DMS 273 (cell line): Measurements from ENCODE around the gene TCEA2.

Experiments
- DNase-seq: peaks from one replicate; lab custom pipeline; 2025; ENCODE audit not compliant: unreplicated experiment; lab: John Stamatoyannopoulos, UW

TCEA2 gene

DNA sequence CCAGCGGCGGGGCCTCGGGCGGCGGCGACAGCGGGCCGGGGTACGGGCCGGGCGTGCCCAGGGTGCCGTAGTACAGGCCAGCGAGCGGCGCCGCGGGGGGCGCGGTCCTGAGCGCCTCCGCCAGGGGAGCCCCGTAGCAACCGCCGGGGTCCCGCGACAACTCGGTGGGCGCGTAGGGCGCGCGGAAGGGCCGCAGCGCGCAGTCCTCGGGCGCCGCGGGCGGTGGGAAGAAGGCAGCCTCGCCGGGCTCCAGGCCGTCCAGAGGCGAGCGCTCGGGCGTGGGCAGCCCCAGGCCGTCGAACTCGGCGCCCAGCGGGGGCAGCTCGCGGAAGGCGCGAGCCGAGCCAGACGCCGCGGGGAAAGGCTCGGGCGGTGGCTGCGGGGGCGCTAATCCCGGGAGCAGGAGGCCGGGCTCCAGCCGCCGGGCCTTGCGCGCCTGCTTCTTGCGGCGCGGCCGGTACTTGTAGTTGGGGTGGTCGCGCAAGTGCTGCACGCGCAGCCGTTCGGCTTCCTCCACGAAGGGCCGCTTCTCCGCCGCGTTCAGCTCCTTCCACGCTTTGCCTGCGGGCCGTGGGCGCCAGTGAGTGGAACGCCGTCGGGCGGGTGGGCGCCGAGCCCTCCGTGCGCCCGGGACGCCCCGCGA lies 14.5 kb upstream of the TCEA2 start:
- no peak for DNase-seq

DNA sequence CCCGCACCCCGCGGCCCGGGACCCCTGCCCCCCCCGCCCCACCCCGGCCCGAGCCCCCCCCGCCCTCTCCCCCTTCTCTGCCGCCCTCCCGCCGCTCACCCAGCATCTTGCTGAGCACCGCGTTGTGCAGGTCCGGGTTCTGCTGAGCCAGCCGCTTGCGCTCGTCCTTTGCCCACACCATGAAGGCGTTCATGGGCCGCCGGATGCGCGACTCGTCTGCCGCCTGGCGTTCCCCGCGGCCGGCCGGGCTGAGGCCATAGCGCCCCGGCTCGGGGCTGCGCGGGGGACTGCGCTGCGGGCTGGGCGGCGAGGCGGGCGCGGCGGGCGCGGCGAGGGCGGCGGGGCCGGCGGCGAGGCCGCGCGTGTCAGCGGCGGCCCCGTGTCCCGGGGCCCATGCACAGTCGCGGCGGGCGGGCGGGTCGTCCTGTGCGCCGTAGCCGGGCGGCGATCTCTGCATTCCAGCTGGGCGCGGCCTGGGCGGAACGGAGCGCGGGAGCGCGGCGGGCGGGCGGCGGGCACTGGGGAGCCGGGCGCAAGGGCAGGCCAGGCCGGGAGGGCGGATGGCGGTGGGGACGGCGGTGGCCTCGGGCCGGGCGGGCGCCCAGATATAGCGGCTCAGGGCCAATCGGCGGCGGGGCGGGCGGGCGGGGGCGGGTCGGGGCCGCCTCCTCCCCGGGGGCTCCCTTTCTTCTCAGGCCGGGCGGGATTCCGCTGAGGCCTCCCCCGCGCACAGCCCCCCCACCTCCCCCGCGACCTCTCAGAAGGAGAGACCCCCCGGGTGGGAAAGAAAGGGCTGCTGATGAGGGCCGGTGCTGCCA lies 13.7 kb upstream of the TCEA2 start, which contains the start of gene SOX18:
TSS of gene SOX18 (minus strand) at position 580 of the 818 bp plus-strand sequence. CDS start at position 457, 123 bp downstream.
- peak; percentile 79 for DNase-seq

DNA sequence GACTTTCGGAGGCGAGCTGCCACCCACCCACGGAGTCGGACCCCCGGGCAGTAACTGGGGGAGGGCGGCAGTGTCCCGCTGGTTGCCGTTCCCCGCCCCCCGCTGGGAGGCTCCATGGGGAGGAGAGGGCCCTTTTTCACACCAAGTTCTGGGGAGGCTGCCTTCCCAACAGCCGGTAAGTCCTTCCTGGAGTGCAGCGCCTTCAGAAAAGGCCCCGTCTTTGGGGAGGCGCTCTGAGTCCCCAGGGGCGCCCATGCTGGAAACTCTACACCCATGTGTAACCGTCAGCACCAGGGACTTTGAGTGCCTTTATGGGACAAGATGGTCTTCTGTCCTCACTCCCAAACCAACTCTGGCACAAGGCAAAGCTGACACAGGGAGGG lies 13.1 kb upstream of the TCEA2 start:
- peak; percentile 61 for DNase-seq

DNA sequence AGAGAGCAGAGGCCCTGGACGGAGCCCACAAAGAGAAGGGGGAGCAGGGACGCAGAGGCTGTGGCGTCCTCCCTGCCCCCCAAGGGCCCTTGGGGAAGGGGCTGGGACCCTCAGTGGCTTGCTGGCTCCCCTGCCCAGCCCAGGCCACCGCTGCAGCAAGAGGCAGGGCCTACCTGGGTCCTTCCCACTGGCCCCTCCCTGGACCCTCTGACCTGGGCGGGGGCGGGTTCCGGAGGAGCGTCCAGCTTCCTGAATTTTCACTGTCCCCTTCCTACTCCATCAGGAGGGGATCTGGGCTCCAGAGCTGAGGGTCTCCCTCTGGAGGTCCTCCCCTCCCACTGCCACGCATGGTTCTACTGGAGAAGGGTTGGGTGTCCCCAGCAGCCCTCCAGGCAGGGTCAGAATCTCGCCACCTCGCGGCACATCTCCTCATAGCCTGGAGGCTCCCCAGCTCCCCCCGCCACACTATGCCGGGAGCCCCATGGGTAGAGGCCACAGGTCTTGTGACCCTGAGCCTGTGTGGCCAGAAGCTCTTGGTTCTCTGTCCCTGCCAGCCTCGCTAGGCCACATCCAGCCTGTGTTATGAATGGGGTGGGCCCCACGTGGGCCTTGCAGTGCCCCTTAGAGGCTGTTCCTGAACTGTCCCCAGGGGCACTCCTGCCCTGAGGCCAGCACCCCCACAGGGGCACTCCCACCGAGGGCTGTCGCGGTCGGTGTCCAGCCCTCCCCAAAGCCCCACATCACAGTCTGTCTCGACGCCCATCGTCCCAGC lies 12.6 kb upstream of the TCEA2 start:
- DNase-seq = no peak

DNA sequence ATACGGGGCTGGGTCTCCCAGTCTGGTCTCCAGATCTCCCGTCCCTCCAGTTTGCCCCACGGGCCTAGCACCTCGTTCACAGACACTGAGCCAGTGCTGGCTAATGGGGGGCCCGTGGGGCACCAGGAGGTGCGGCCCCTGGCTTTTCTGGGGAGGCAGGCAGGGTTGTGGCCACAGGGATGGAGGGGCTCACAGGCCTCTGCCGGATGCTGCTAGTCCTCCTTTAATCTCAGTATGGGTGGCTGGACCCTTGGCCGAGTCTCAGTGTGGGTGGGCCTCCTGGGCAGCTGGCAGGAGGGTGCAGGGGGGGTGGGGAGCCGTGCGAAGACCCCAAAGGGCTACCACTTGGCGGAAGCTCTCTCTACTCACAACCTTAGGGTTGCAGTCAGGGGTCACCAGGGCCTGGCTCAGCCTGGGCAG lies 12.0 kb upstream of the TCEA2 start:
- no peak for DNase-seq

DNA sequence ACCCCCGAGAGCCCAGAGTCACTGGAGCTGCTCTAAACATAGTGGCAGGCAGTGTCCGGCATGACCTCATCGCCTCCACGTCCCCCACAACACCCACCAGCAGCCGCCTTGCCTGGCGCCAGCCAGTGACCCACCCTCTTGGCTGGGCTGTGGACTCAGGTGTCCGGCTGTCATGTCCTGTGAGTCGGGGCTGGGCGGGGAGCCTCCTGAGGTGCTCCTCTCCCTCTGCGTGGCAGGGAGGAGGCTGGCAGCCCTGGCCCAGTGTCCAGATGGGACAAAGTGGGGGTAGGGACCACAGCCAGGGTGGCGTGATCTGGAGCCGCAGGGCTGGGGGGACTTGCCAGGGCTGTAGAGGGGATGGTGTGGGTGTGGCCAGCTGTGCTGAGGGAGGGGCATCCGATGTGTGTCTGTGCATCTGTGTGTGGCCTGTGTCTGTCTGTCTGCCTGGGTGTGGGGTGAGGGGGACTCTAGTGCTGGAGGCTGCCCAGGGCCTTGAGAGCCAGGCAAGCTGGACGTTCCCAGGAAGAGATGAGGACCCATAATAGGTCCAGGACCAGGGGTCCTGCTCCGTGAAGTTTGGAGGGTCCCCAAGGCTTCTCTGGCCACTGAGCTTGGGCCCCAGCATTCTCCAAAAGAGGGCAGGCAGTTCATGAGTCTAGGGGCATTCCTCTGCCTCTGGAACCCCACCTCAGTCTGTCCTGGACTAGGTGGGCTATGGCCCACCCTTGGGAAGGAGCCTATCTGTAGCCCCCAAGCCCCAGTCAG lies 11.3 kb upstream of the TCEA2 start:
- peak; percentile 49 for DNase-seq

DNA sequence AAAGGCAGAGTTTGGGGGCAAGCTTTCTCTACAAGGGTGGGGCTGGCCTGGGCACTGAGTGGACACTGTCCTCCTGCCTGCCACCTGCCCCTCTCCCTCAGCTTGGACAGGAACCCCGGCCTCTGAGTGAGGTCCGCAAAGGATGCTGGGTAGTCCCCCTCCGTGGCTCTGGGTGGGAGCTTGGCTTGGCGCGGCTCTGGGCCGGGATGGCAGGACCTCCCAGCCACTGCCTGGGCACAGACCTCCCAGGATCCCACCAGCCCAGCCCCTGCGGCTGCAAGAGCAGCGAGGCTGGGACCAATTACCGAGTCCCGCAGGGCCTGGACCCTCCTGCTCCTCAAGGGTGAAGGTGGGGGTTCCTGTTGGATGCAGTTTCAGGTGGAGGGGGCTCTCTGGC lies 10.7 kb upstream of the TCEA2 start:
- DNase-seq = no peak

DNA sequence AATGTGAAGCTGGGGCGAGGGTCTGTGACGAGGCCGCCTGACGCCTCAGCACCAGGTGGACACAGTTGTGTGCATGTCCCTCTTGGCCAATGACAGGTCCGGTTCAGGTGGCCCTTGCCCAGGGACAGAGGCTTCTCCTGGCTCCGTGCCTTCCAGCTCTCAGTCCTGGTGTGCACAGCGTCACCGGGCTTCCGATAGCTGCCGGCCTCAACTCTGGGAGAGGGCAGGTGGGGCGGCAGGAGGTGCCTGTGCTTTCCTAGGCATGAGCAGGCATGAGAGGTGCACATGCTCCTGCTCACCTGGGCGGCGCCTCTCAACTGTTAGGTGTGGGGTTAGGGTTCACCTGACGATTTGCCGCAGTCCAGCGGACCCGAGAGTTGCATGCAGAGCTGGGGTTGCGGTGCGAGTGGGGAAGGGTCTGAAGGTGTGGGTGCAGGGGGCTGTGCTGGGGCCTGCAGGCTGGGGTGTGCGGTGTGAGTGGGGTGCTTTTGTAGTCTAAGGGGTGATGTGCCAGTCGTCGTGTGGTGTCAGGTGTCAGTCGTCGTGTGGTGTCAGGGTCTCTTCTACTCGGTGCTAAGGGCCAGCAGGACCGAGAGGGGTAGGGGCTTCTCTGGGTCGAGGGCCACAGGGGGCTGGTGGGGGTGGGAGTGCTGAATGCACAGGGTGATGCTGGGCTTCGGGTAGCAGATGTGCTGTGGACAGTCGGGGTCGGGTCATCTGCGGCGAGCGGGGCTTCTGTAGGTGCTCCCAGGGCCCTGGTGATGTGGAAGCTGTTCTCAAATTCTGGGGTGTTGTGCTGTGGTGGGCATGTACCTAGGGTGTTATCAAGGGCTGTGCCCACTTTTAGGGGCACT lies 9.8 kb upstream of the TCEA2 start:
- DNase-seq = no peak

DNA sequence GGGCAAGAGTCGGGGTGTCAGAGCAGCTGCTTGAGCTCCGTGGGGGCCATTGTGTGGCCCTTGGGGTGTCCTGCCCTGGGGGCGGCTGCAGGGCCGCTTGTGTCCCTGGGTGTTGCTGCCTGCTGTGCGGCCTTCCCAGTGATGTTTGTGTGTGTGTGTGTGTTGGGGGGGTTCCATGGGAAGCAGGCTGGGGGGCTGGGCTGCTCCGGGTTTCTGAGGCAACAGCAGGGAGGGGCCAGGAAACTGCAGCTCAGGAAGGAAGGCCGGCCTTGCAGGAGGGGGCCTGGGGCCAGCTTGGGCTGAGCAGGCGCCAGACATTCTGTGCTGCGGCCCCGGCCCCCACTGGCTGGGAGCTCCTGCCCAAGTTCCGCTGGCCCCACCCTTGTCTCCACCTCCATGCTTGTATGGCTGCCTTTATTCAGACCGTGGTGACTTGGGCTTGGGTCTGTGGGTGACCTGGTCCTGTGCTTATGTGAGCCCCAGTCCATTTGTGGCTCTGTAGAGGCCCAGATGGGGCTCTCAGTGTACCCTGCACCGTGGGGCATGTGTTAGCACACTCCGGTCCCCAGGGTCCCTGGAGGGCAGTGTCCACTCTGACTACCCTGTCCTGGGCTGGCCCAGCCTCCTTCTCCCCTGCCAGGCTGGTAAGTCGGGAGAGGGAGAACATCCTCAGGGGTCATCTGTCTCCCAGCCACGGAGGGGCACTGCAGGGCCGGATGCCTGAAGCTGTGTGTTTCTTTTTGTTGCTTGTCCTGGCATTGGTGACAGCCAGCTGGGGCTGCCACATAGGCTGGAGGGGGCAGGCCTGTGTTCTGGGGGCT lies 8.9 kb upstream of the TCEA2 start:
- peak; percentile 75 for DNase-seq

DNA sequence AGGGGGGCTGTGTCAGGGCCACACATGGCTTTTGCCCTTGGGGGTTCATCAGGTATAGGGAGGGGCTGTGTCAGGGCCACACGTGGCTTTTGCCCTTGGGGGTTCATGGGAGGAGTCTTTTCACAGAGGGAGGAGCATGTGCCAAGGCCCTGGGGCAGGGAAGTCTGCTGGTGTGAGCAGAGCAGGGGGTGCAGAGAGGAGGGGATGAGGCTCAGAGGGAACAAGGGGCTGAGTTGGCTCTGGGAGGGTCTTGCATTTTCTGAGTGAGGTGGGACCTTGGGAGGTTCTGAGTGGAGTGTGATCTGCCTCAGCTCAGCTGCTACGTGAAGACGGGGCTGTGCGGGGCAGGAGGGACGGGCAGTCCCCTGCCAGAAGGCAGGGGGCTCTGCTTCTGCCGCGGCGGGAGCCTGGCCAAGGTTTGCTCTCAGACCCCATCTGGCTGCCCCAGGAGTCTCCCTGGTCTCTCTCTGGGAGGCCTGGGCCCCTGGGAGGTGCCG lies 7.6 kb upstream of the TCEA2 start:
- DNase-seq = peak; percentile 86

DNA sequence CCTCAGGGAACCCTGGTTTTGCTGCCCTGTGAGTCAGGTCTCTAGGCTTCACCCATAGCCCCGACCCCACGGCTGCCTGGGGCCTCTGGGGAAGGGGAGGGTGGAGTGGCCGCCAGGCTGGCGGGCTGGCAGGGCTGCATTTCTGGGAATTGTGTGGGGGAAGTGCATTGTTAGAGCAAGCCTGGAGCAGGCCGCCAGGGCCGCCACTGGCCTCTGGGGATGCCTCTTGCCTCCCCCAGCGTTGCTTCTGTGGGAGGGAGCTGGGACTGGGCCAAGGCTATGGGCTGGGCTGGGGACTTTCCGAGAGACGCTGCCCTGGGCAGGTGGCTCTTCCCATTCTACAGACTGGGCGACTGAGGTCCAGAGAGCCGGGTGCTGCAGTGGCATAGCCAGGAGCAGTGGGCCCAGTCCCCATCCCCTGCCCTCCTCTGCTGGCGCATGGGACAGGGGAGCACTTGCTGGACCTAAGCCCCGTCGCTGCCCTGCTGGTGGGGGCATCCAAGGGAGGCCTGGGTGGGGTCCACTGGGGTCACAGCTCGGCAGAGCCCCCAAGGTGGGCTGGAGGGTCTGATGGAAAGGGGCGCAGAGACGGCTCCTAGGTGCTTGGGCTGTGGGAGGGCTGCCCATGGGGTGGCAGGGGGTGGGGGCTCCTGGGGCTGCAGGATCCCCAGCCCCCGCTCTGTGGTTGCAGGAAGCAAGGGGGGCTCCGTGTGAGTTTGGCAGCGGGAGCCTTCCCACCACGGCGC lies 6.9 kb upstream of the TCEA2 start:
- DNase-seq = peak; percentile 86

DNA sequence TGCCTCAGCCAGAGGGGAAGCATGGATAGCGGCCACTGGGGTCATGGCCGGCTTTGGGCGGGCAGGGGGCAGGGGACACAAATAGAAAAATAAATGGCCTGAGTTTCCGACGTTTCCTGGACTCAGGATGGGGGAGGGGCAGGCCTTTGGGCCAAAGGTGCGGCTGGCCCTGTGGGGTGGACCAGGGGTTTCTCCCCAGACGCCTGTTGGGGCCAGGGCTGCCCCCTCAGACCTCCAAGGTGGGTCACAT lies 6.4 kb upstream of the TCEA2 start:
- no peak for DNase-seq

DNA sequence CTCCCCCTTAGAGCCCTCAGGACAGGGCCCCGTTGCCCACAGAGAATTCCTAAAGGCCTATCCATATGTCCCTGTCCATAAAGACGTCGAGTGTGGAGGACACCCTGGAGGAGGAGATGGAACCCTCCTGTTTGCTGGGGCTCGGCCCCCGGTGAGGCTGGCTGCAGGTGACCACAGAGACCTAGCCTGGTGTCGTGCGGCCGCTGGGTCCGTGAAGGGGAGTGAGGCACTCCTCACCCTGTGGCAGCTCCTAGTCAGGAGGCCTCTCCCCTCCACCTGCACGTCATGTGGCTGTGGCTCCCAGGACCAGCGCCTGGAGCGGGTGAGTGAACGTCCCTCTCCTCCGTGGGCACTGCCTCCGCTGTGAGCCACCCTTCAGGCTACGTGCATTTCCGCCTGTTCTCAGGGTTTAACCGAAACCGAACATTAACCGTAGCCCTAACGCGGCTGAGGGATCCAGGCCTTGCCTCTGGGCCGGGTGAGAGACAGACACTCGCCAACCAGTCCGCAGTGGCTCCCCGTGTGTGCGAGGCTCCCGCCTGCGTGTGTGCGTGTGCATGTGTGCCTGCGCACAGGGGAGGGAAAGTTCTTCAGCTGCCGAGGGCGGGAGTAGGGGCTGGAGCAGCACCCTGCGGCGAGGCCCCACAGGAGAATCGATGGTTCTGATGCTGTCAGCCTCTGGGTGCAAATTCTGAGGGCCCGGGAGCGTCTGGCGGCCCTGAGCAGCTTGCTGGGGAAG lies 5.9 kb upstream of the TCEA2 start:
- no peak for DNase-seq

DNA sequence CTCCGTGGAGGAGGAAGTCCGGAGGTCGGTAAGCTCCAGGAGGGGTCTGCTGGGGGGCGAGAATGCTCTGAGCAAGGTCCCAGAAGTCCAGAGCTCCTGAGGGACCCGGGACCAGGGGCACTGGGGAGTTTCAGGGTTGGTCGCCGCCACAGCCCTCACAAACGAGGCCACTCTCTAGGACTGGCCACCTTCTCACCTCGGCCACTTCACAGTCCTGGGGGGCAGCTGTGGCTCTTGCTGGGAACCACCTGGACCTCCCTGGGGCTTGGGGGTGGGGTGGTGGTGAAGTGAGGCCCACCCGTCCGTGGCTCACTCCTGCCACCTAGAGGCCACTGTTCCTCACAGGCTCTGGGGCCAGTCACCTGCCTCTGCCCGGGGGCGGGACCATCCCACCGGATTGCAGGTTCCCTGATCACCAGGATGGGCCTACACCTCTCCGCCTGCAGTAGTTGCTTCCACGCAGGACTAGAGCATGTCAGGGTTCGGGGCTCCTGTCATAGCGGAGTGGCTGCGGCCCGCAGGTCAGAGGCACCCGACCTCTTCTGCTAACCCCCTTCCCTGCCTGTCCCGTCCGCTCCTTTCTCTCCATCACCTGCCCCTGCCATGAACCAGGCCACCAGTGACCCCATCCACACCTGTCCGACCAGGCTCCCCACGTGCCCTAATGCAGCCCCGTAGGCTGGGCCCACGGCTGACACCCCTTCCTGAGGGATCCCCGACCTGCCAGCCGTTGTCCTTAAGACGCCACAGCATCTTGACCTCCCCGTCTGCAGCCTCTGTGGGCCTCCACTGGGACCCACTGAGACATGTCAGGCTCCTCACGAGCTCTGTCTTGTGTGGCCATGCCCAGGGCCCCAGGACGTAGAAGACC lies 5.1 kb upstream of the TCEA2 start:
- DNase-seq = peak; percentile 93

DNA sequence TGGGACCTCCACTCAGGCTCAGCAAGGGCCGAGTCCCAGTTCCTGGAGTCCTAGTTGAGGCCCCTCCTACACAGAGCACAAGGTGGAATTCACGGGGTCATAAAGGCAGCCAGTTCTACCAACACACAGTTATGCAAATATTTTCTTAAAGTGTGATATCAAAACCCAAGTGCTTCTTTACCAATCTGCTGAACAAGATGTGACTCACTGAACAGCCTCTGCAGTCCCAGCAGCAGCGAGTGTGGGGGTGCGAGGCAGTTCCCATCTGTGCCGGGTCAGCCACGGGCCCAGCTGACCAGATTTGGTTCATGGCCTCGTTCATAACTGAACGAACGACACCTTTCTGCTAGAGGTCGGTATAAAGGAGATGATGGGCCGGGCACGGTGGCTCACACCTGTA lies 4.5 kb upstream of the TCEA2 start:
- no peak for DNase-seq

DNA sequence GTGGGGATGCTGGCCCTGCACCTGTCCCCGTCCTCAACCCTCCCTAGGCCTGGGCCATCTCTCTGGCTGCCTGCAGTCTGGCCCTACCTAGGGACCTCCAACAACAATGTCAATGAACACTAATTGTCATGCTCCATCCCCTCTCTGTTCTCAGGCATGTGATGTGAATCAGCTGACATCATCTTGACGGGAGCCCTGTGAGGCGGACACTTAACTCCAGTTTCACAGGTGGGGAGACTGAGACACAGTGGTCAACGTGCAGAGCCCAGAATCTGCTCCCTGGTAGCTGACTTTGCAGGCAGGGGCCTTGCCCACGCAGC lies 762 bp upstream of the TCEA2 start:
- no peak for DNase-seq
